GM19372 (cell line): ENCODE measurements around the gene SLC35F3.

Experiments
- ATAC-seq: cut with Tn5 transposase; IDR thresholded peaks from one replicate; pipeline ENCODE4 v1.9.1; 2021; ENCODE audit warnings: mild to moderate bottlenecking, low read depth, moderate library complexity; ENCODE audit not compliant: unreplicated experiment

The SLC35F3 gene

DNA sequence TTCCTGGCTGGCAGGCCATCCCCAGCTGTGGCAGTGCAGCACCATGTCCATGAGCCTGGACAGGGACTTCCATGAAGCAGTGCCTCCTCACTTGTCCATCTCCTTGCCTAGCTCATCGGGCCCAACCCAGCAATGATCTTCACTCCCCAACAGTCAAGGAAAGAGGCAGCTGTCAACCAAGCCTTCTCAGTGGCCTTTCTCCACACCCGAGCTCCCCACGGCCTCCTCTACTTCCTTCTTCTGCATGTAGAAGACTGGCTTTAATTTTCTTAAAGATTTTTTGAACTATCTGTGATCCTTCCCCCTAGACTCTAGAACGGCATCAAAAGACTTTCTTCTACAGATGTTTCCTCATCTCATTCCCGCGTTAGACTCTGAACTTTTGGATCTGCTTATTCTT lies 403.2 kb downstream of the SLC35F3 start:
- ATAC-seq: no peak

DNA sequence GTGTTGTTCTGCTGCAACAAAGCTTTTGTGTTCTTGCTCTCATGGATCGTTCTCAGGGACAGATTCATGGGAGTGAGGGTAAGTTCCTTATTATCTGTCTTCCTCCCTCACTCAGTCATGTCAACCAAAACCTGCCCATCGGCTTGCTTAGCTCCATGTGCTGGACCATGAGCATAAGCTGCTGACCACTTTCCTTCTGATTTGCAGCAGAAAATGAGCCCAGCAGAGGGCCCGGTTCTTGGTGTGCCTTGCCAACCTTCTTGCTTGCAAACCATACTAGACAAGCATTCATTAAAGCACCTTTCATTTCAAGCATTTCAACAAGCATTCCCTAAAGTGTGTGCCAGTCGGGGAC lies 404.7 kb downstream of the SLC35F3 start:
- ATAC-seq: no peak

DNA sequence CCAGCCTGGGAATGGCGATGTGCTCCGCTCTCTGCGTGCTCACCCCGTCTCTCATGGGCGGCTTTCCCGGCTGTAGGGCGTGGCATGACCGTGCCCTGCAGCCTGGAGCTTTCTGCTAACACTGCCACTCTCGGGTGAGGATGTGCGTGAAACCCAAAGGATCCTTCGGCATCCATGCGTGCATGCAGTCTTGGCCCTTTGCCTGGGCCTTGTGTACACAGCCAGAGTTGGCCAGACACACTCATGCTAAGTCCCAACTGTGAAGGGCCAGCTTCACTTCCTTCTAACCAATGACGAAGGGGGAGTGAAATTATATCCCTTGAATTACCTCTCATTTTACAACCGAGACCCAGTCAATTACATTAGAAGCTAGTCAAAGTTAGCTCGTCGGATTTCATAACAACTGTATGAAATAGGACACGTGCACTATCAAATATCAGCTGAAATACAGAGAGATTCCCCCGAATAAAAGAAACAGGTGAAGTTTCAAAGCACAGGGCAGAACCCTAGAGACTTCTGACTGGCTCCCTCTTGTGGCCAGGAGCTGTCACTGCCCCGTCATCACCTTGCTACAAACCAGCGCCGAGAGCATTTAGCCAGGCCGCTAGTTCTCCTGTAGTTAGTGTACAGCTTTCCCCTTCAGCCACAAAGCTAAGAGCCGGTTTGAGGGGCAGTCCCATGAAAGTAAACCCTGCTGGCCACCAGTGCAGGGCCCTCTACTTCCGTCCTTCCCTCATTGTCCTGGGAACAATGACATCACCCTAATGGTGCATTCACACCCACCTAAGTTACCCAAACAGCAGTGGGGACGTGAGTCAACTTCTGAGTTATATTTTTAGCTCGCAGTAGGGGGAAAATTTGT lies 405.4 kb downstream of the SLC35F3 start:
- ATAC-seq: peak; percentile 93

DNA sequence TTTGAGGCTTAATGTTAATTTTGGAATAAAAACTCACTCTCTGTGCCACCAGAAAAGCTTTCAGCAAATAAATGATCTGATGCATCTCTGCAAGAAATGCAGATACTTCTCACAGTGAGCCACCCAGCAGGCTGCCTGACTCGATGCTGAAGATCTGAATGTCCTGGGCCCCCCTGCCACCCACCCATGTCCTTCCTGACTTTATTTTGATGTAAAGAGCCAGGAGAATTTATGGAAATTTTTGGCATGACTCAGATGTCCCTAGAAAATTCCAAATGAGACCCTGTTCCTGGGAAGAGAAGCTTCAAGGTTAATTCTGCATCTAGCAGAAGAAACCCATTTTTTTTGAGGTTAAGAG lies 406.0 kb downstream of the SLC35F3 start:
- no peak for ATAC-seq

DNA sequence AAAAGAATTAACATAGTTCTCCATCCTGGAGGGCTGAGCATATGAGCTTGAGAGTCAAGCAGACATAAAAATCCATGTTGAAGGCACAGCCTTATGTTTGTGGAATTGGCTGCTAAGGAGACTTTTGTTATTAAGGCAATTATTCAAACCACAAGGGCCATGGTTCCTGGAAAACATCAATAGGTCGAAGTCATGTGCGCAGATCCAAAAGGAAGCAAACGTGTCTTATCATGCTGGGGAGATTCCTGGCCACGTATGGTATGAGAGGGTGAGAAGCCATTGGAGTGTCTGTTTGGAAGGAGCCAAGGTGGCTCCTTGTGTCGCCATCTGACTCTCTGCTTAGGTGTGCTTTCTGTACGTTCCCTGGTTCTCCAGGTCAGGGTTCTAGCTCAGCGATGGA lies 406.9 kb downstream of the SLC35F3 start:
- no peak for ATAC-seq

DNA sequence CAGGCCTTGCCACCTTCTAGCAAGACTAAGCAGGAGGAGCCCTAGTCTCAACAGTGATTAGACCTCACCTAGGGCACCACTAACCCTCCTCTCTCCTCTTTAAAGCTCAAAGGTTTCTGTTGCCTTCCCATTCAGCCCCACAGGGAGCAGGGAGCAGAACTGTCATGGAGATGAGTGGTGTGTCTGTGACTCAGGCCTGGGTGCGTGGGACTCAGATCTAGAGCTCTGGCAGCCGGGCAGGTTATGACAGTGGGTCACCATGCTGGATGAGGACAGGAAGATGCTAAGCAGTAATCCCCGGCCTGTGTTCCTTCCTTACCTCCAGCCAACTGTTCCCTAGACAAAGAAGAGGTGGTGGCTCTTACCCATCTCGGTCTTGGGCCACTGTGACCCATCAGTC lies 408.7 kb downstream of the SLC35F3 start:
- ATAC-seq: no peak

DNA sequence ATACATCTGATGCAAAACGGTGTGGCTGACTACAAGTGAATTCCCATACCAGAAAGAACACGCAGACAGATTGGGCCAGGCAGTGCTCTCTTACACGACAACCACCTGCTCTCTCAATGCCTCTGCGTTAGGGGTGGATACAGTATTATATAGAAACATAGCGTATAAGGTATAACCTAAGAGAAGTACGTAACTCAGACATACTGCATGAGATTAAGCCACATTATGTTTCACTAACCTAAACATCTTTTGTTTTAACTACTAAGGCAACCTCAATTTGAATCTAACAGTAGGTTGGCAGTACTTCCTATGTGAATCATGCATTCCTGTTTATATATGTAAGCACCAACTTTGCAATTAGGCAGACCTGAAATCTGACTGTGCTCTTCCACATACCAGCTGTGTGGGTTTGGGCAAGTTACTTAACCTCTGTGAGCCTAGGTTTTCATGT lies 410.6 kb downstream of the SLC35F3 start:
- no peak for ATAC-seq

DNA sequence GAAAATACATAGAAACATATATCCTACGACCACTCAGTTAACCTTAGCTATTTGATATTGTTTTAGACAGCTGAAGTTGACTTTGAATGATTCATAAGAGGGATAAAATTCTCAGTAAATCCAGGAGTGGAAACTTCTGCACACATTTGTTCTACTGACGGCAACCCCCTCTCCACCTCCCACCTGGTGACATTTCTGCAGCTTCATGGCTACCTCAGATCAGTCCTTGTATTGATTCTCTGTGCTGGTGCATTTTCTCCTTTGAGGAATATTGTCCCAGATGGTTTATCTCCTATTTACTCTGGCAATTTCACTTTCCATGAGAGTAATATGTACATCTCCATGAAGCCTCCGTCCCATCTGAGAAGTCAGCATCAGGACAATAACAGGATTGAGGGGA lies 411.1 kb downstream of the SLC35F3 start:
- no peak for ATAC-seq

DNA sequence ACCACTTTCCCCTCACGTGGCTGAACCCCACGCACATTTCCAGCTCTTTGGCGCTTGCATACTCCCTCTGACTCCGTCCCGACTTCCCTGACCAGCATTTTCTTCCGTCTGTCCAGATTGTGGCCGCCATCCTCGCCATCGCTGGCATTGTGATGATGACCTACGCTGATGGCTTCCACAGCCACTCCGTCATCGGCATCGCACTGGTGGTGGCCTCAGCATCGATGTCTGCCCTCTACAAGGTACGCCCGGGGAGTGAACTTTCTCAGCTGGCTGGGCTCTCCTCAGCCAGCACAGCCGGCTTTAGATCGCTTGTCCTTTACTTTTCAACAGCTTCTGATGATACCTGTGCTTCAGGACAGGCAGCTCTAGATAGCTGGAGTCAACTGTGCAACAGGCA lies 412.0 kb downstream of the SLC35F3 start:
- ATAC-seq: no peak

DNA sequence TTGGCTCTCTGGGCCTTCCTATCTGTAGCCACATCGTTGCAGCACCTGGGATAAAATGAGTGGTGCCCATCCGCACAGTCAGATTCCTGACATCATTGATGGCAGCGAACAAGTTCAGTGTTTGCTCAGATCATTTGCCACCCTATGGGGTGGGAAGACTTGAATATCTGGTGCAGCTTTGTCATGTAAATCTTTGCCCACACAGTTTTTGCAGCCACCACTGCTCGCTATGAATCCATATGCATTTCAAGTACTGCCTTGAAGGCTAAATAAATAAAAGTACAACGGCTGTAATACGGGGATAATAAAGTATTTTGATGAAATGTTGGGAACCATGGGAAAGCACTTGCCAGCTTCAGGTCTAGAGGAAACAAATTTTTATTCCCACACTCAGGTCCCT lies 412.5 kb downstream of the SLC35F3 start:
- no peak for ATAC-seq

DNA sequence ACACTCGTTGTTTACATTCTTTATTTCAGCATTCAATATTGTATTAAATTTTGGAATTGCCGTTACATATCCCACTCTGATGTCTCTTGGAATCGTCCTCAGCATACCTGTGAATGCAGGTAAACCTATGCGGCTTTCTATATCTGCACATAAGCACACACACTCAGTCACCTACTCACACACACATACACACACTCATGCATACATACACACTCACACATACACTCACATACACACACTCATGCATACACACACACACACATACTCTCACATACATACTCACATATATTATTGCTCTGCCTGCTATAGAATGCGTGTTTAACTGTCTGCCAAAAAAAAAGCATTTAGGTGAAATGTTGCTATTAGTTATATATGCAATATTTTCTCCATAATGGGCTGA lies 415.6 kb downstream of the SLC35F3 start:
- no peak for ATAC-seq

DNA sequence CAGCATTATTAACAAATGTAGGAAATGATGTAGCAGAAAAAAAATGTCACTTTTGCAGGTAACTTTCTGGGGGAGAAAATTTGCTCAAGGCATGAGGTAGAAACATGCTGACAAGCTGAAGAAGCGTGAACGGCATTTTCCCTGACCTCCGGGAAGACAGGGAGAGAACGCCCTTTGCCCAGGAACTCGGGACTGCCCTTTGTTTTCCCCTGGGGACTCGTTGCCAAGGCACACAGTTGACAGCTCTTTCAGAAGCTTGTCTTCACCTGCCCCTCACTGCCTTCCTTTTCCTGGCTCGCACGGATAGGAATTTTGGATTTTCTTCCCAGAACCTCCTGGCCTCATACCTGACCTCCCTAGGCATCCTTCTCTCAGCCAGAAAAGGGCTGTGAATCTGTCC lies 416.1 kb downstream of the SLC35F3 start:
- no peak for ATAC-seq

DNA sequence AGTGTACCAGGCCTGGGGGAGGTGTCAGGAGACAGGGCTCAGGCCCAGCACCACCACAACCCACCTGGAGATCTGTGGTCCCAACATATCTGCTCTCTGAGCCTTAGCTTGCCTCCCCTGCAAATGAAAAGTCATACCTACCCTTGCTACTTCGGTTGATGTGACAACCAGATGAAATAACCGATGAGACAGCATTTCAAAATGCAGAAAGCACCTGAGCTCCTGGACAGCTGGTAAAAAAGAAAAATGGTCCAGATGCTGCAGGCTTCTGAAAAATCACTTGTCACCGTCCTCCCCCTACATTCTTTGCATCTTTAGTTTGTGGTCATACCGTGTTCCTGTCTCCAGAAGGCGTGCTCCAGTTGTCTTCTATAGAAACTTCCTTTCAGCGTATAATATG lies 416.8 kb downstream of the SLC35F3 start:
- no peak for ATAC-seq

DNA sequence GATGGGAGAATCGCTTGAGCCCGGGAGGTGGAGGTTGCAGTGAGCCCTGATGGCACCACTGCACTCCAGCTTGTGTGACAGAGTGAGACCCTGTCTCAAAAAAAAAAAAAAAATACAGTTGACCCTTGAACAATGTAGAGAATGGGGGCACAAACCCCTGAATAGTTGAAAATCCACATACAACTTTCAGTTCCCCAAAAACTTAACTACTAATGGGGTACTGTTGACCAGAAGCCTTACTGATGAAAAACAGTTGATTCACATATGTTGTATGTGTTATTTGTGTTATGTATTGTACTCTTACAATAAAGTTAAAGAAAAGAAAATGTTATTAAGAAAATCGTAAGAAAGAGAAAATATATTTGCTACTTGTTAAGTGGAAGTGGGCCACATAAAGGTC lies 417.6 kb downstream of the SLC35F3 start:
- no peak for ATAC-seq

DNA sequence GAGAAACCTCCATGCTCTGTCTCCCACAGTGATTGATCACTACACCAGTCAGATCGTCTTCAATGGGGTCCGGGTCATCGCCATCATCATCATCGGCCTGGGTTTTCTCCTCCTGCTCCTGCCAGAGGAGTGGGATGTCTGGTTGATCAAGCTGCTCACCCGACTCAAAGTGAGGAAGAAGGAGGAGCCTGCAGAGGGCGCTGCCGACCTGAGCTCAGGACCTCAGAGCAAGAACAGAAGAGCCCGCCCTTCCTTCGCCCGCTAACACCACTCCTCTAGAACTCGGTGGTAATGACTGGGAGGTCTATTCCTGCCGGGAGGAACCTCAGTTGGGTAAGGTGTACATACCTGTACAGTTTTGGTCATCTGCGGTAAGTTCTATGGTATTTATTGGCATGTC lies 418.5 kb downstream of the SLC35F3 start:
- no peak for ATAC-seq

DNA sequence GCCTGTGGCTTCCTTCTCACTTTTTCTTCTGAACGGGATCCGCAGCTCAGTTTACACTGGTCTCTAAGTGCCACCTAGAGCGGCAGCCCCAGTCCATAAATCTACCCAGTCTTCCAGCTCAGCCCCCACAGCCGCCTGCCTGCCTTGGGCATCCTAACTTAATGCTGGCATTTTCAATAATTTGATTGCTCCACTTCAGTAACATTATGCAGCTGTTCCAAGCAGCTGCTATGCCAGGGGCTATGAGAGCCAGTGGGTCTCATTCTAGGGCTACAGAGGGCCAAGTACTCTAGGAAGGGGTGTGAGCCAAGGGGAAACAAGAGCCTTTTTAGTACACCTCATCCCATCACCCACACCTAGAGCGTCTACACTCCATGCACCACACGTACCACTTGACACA lies 420.3 kb downstream of the SLC35F3 start:
- no peak for ATAC-seq

DNA sequence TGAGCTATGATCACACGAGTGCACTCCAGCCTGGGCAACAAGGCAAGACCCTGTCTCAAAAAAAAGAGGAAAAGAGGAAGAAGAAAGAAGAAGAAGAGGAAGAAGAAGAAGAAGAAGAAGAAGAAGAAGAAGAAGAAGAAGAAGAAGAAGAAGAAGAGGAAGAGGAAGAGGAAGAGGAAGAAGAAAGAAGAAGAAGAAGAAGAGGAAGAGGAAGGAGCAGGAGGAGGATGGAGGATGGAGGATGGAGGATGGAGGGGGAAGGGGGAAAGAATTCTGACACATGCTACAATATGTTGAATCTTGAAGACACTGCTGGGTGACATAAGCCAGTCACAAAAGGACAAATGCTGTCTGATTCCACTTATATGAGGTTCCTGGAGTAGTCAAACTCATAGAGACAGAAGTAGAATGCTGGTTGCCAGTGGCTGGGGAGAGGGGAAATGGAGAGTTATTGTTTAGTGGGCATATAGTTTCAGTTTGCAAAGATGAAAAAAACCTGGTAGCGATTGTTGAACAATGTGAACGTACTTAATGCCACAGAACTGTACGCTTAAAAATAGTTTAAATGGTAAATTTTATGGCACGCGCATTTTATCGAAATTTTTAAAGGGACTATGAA lies 421.5 kb downstream of the SLC35F3 start:
- peak; percentile 42 for ATAC-seq

DNA sequence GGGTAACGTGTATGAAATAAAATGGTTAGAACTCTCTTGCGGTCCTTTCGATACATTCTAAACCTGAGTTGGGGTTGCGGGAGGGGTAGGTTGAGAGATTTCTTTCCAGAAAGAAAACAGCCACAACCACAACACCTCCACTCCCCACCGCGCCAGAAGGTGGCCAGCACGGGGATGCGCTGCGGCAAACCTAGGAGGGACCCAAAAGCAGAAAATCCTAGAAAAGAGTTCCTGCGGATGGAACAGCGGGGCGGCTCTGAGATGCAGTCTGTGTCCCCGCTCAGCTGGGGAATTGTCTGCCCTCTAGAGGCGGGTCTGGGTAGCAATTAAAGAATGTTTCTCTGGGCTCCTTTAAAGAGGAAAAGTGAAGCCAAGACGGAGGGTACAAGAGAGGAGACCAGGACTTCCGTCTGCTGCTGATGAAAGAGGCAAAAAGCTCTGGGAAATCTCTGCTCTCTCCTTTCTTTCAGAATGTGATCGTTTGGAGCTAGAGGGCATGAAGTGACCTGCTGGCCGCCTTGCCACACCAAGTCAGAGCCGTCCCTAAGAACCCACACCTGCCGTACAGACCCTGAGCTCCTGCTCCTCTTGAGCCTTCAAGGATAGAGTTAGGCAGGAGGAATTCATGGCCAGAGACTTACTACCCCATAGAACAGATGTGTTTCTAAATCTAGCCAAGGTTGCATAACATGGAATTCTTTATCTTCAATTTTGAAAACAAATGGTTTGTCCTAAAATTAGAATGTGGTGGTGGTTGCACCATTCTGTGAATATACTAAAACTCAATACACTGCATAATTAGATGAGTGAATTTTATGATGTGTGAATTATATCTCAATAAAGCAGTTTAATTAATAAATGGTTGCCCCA lies 422.3 kb downstream of the SLC35F3 start:
- peak; percentile 68 for ATAC-seq

DNA sequence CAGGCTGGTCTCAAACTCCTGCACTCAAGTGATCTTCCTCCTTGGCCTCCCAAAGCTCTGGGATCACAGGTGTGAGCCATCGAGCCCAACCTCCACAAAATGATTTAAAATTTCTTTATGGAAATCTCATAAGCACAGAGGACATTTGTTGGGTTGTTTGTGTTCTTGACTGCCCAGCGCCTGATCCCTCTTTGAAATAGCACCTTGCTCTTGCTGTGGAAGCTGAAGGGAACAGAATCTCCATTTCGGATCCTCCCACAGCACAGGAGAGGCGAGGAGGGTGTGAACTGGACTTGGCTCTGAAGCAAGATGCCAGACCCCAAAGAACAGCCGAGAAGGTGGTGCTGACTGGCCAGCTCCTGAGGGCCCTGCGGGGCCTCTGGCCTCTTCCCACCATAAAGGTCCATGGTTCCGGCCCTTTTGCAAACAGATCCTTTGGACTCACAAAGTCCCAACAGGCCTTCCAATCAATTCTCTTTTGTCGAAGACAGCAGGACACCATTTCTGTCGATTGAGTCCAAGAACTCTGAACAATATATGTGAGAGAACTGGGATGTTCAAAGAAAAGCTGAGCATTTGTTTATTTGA lies 423.2 kb downstream of the SLC35F3 start:
- ATAC-seq: no peak

DNA sequence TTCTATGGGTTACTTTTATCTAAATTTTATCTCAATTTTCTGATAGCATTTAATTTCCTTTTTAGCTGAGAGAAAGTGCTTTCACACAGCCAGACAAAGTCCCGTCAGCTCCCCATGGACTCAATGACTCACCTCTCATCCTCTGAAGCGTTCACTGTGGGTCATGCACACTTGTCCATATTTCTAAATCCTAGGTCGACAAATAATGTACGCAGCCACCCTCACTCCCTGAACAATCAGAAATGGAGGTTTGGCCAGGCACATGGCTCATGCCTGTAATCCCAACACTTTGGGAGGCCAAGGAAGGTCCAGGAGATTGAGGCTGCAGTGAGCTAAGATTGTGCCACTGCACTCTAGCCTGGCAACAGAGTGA lies 426.4 kb downstream of the SLC35F3 start:
- no peak for ATAC-seq

DNA sequence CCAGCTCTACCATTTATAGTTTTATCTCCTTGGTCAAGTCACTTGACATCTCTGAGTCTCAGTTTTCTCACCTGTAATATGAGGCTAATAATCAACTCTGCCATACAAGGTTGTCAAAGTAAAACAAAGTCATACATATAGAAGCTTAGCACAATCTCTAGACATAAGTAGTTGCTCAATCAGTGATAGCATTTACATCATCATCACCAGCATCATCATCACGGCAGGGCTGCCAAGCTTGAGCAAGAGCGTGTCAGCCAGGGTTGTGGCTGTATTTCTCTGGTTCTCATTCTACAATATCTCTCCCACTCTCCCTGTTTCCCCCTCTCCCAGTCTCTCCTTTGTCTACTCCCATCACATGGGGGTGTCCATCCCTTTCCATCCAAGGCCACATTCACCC lies 427.0 kb downstream of the SLC35F3 start:
- no peak for ATAC-seq
